ENCODE results near the gene GJA4. TPM values are rescaled to one million over a fixed set of nuclear protein-coding genes. Genes with fewer than 3 reads are reported as not detected.

GJA4 gene
- total and polyA plus RNA-seq, 2 donors (not counting 3 experiments of a cell fraction or from before 2014, with no cell fraction given) = 22.1 to 175 TPM

DNA sequence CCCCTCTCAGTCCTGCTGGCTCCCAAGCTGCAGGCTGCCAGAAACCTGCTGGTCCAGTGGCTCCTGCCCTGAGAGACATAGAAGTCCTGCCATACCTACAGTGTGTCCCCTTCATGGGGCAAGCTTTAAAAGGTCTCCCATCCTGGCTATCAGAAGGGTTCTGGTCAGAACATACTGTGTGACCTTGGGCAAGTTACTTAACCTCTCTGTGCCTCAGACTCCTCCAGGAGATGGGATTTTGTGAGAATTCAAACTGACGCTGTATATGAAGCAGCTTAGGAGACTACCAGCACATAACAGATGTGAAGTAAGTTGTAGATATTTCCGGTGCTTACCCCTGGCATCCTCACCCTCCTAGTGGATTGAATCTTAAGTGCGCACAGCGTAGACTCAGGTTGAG is 46.7 kb upstream of the GJA4 start:
- Histone ChIP-seq H3K4me1 (ENCODE audit: control insufficient read depth, extremely low read depth, insufficient read depth, low read length) (no peaks in the 10 kb centered on the region), H3K79me2 (ENCODE audit: control insufficient read depth, insufficient read depth, low read length) (no peaks in the 10 kb centered on the region), H2AFZ (ENCODE audit: low read depth, low read length) (no peak overlapping the region), H3K9me3 (replicated peaks; ENCODE audit: control insufficient read depth, insufficient read depth, low read length) (no peaks in the 10 kb centered on the region), H3K27me3 (ENCODE audit: control insufficient read depth in 2 of 2, insufficient read depth in 2 of 2, low read length in 2 of 2) (peaks cover 2 to 3% of the 10 kb centered on the region in 2 experiments), H3K36me3 (ENCODE audit: control insufficient read depth in 2 of 2, extremely low read depth in 1 of 2, insufficient read depth in 2 of 2, low read length in 2 of 2) (no peaks in the 10 kb centered on the region), H3K9ac (replicated peaks; ENCODE audit: extremely low read depth, insufficient read depth, low read length) (no peak overlapping the region), H3K9me1 (replicated peaks; ENCODE audit: control insufficient read depth, extremely low read depth, insufficient read depth, low read length) (no peaks in the 10 kb centered on the region), H4K20me1 (replicated peaks; ENCODE audit: control insufficient read depth, extremely low read depth, insufficient read depth, low read length) (no peaks in the 10 kb centered on the region), H3K4me2 (ENCODE audit: insufficient read depth, low read length) (no peak overlapping the region), H3K4me3 (replicated peaks in 1 of 3; ENCODE audit: insufficient read depth in 1 of 3, low read depth in 1 of 3, low read length in 3 of 3) (no peak overlapping the region), H3K27ac (ENCODE audit: insufficient read depth, low read depth, low read length) (no peak overlapping the region)
- intact Hi-C loops (cut with micrococcal nuclease) (no loop called here), dilution Hi-C loops (cut with MboI; ENCODE audit: extremely low pct_ligation_motif_present, low sequenced_read_pairs) (no loop called here)
- POLR2A ChIA-PET = no interaction called here
- FAIRE-seq = no peak
- CTCF ChIA-PET = interaction anchor here (0.8 kb wide), 1 partner anchor 1113 kb away, joined by 4 read pairs; no protein-coding TSS in a partner anchor
- no TSS peak for BruUV-seq (replicated peaks)
- TF ChIP-seq POLR2A (IDR thresholded peaks at IDR 0.05; ENCODE audit: low read depth, low read length) = no peak
- TF ChIP-seq, protein P1, sequence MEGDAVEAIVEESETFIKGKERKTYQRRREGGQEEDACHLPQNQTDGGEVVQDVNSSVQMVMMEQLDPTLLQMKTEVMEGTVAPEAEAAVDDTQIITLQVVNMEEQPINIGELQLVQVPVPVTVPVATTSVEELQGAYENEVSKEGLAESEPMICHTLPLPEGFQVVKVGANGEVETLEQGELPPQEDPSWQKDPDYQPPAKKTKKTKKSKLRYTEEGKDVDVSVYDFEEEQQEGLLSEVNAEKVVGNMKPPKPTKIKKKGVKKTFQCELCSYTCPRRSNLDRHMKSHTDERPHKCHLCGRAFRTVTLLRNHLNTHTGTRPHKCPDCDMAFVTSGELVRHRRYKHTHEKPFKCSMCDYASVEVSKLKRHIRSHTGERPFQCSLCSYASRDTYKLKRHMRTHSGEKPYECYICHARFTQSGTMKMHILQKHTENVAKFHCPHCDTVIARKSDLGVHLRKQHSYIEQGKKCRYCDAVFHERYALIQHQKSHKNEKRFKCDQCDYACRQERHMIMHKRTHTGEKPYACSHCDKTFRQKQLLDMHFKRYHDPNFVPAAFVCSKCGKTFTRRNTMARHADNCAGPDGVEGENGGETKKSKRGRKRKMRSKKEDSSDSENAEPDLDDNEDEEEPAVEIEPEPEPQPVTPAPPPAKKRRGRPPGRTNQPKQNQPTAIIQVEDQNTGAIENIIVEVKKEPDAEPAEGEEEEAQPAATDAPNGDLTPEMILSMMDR (IDR thresholded peaks at IDR 0.05; ENCODE audit: extremely low read depth in 1 of 2, insufficient read depth in 1 of 2, low read depth in 1 of 2, low read length in 2 of 2) = no peak
- TF ChIP-seq EZH2 (IDR thresholded peaks at IDR 0.05; ENCODE audit: borderline replicate concordance, low read depth, low read length, severe bottlenecking) = no peak
- no peak for TF ChIP-seq MYC (IDR thresholded peaks at IDR 0.05; ENCODE audit: low read depth, low read length)
- TF ChIP-seq POLR2AphosphoS5 (IDR thresholded peaks at IDR 0.05; ENCODE audit: insufficient read depth, low read depth, low read length) = no peak
- no peak for TF ChIP-seq FOS (IDR thresholded peaks at IDR 0.05; ENCODE audit: borderline replicate concordance, insufficient read depth, low read length)
- TF ChIP-seq, protein P2, sequence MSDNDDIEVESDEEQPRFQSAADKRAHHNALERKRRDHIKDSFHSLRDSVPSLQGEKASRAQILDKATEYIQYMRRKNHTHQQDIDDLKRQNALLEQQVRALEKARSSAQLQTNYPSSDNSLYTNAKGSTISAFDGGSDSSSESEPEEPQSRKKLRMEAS (IDR thresholded peaks at IDR 0.05; ENCODE audit: insufficient read depth, insufficient read length) = no peak
- TF ChIP-seq GATA2 (IDR thresholded peaks at IDR 0.05; ENCODE audit: insufficient read depth, insufficient read length, low read depth, low read length) = no peak
- TF ChIP-seq JUN (IDR thresholded peaks at IDR 0.05; ENCODE audit: borderline replicate concordance, insufficient read depth, insufficient read length, low read depth) = no peak
- no peak for DNase-seq (ENCODE audit: low read depth, low spot score)
